Measurements from ENCODE around the gene CDHR3. TPM values are rescaled to one million over a fixed set of nuclear protein-coding genes. Genes with fewer than 3 reads are reported as not detected.
A peak's percentile ranks its signal among the peaks of the same experiment; 100 is the strongest.

Gene CDHR3
- total and polyA plus RNA-seq, 9 of the 15 experiments (the other 6 are each of a cell fraction or from before 2014, with no cell fraction given): 0.03 to 0.66 (median 0.24) TPM; not detected in 1

- TF ChIP-seq BCLAF1 (IDR thresholded peaks at IDR 0.05; ENCODE audit: borderline replicate concordance in 1 of 2, control insufficient read depth in 1 of 2, low read depth in 2 of 2, low read length in 1 of 2): no peak
- no peak for TF ChIP-seq NR2F6 (CRISPR knock-in tag; IDR thresholded peaks at IDR 0.05)
- no peak for TF ChIP-seq E2F8 (IDR thresholded peaks at IDR 0.05; ENCODE audit: low read depth, partially characterized antibody)
- no peak for TF ChIP-seq NR0B1 (IDR thresholded peaks at IDR 0.05; ENCODE audit: partially characterized antibody)
- no peak for TF ChIP-seq RBFOX2 (IDR thresholded peaks at IDR 0.05; ENCODE audit: low read depth, low read length)
- no peak for TF ChIP-seq KDM4B (IDR thresholded peaks at IDR 0.05; ENCODE audit: borderline replicate concordance in 2 of 2, low read depth in 1 of 2)
- TF ChIP-seq SOX6 (IDR thresholded peaks at IDR 0.05): 0 out of 2 replicates have a peak, but pooled peaks have one; percentile 20
- no peak for TF ChIP-seq ZNF584 (CRISPR knock-in tag; IDR thresholded peaks at IDR 0.05; ENCODE audit: low read depth)
- TF ChIP-seq FOXJ3 (CRISPR knock-in tag; IDR thresholded peaks at IDR 0.05): no peak
- peak; percentile 12; the same call in 1 of the 2 replicates for TF ChIP-seq FOXM1 (IDR thresholded peaks at IDR 0.05; ENCODE audit: low read depth)
- TF ChIP-seq FOXM1 (CRISPR knock-in tag; IDR thresholded peaks at IDR 0.05; ENCODE audit: low read depth): no peak
- TF ChIP-seq SAFB (IDR thresholded peaks at IDR 0.05; ENCODE audit: borderline replicate concordance, low read depth, low read length): no peak
- TF ChIP-seq ZNF146 (CRISPR knock-in tag; IDR thresholded peaks at IDR 0.05; ENCODE audit: unreplicated experiment): no peak
- no peak for TF ChIP-seq ZNF561 (CRISPR knock-in tag; conservative IDR thresholded peaks at IDR 0.05)
- TF ChIP-seq POLR2AphosphoS5 (IDR thresholded peaks at IDR 0.05; ENCODE audit: control insufficient read depth, insufficient read depth, low read depth, low read length): peak; percentile 55; the same call in 1 of the 2 replicates
- TF ChIP-seq KAT8 (IDR thresholded peaks at IDR 0.05; ENCODE audit: low read depth): no peak
- TF ChIP-seq RBBP5 (IDR thresholded peaks at IDR 0.05; ENCODE audit: borderline replicate concordance, insufficient read depth, low read length, poor library complexity, severe bottlenecking): no peak
Observed at GRCh38 chr7:106015381-106016218, 52.5 kb downstream of the CDHR3 start (continued).

All from K562 (cell line).